ENCODE measurements around the gene PEMT.

PEMT gene

GRCh38 chr17:17472333-17472920 lies 119.1 kb downstream of the PEMT start:
- no peak for DNase-seq
- no peak overlapping the region for H3K27ac ChIP-seq (ENCODE audit: low read length)
- no peak overlapping the region for H3K4me3 ChIP-seq (ENCODE audit: low read length)
- no peaks in the 10 kb centered on the region for H3F3A ChIP-seq (ENCODE audit: insufficient read depth, low read length)
- H3K36me3 ChIP-seq (replicated peaks; ENCODE audit: insufficient read depth, low read length), result no peaks in the 10 kb centered on the region
- H4K20me1 ChIP-seq (ENCODE audit: insufficient read depth, low read length), result no peaks in the 10 kb centered on the region
- no peak for TF ChIP-seq EZH2 (optimal IDR thresholded peaks at IDR 0.05; ENCODE audit: low read depth, low read length)
- TF ChIP-seq EZH2phosphoT487 (IDR thresholded peaks at IDR 0.05; ENCODE audit: low read length), result no peak
- TF ChIP-seq, protein P1, sequence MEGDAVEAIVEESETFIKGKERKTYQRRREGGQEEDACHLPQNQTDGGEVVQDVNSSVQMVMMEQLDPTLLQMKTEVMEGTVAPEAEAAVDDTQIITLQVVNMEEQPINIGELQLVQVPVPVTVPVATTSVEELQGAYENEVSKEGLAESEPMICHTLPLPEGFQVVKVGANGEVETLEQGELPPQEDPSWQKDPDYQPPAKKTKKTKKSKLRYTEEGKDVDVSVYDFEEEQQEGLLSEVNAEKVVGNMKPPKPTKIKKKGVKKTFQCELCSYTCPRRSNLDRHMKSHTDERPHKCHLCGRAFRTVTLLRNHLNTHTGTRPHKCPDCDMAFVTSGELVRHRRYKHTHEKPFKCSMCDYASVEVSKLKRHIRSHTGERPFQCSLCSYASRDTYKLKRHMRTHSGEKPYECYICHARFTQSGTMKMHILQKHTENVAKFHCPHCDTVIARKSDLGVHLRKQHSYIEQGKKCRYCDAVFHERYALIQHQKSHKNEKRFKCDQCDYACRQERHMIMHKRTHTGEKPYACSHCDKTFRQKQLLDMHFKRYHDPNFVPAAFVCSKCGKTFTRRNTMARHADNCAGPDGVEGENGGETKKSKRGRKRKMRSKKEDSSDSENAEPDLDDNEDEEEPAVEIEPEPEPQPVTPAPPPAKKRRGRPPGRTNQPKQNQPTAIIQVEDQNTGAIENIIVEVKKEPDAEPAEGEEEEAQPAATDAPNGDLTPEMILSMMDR (IDR thresholded peaks at IDR 0.05; ENCODE audit: low read length), result no peak
- H3K9me2 ChIP-seq (replicated peaks; ENCODE audit: insufficient read depth, low read length), result no peaks in the 10 kb centered on the region
- no peak overlapping the region for H3K9ac ChIP-seq (ENCODE audit: low read length)
- H3K9me3 ChIP-seq (replicated peaks; ENCODE audit: insufficient read depth, low read length), result no peaks in the 10 kb centered on the region
- H3K4me2 ChIP-seq (ENCODE audit: low read depth, low read length), result no peak overlapping the region
- H3K4me1 ChIP-seq (ENCODE audit: low read length), result no peaks in the 10 kb centered on the region
- peaks cover 6% of the 10 kb centered on the region for H3K79me2 ChIP-seq (ENCODE audit: low read length)
- no peaks in the 10 kb centered on the region; the same call in 1 of the 2 replicates for H3K27me3 ChIP-seq (replicated peaks; ENCODE audit: insufficient read depth, low read length)
- no peak overlapping the region for H2AFZ ChIP-seq (ENCODE audit: low read length)

GRCh38 chr17:17469996-17470395 lies 121.5 kb downstream of the PEMT start:
- no peaks in the 10 kb centered on the region; the same call in 1 of the 2 replicates for H3K27me3 ChIP-seq (replicated peaks; ENCODE audit: insufficient read depth, low read length)
- no peak overlapping the region for H3K4me2 ChIP-seq (ENCODE audit: low read depth, low read length)
- H3K9me2 ChIP-seq (replicated peaks; ENCODE audit: insufficient read depth, low read length), result no peaks in the 10 kb centered on the region
- no peaks in the 10 kb centered on the region for H3K4me1 ChIP-seq (ENCODE audit: low read length)
- no peaks in the 10 kb centered on the region for H4K20me1 ChIP-seq (ENCODE audit: insufficient read depth, low read length)
- no peak for TF ChIP-seq EZH2phosphoT487 (IDR thresholded peaks at IDR 0.05; ENCODE audit: low read length)
- no peak for TF ChIP-seq EZH2 (optimal IDR thresholded peaks at IDR 0.05; ENCODE audit: low read depth, low read length)
- no peak overlapping the region for H3K9ac ChIP-seq (ENCODE audit: low read length)
- no peak overlapping the region for H3K27ac ChIP-seq (ENCODE audit: low read length)
- H2AFZ ChIP-seq (ENCODE audit: low read length), result no peak overlapping the region
- no peaks in the 10 kb centered on the region for H3K79me2 ChIP-seq (ENCODE audit: low read length)
- no peaks in the 10 kb centered on the region for H3K9me3 ChIP-seq (replicated peaks; ENCODE audit: insufficient read depth, low read length)
- no peaks in the 10 kb centered on the region for H3K36me3 ChIP-seq (replicated peaks; ENCODE audit: insufficient read depth, low read length)
- no peak overlapping the region for H3K4me3 ChIP-seq (ENCODE audit: low read length)
- no peak for DNase-seq
- H3F3A ChIP-seq (ENCODE audit: insufficient read depth, low read length), result no peaks in the 10 kb centered on the region

DNA sequence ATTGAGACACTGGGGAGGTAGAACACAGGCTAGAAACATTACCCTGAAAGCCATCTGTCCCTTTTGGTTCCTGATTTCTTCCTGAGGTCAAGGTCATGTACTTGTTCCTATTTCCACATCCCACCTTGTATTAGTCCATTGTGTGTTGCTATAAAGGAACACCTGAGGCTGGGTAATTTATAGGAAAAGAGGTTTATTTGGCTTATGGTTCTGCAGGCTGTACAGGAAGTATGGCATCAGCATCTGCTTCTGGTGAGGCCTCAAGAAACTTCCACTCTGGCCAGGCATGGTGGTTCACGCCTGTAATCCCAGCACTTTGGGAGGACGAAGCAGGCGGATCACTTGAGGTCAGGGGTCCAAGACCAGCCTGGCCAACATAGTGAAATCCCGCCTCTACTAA lies 122.2 kb downstream of the PEMT start:
- no peak overlapping the region for H2AFZ ChIP-seq (ENCODE audit: low read length)
- no peaks in the 10 kb centered on the region for H3K36me3 ChIP-seq (replicated peaks; ENCODE audit: insufficient read depth, low read length)
- no peaks in the 10 kb centered on the region for H3K9me2 ChIP-seq (replicated peaks; ENCODE audit: insufficient read depth, low read length)
- no peaks in the 10 kb centered on the region for H3K9me3 ChIP-seq (replicated peaks; ENCODE audit: insufficient read depth, low read length)
- H3K79me2 ChIP-seq (ENCODE audit: low read length), result no peaks in the 10 kb centered on the region
- H3K4me2 ChIP-seq (ENCODE audit: low read depth, low read length), result no peak overlapping the region
- H3K27ac ChIP-seq (ENCODE audit: low read length), result no peak overlapping the region
- H3K27me3 ChIP-seq (replicated peaks; ENCODE audit: insufficient read depth, low read length), result peaks cover under 1% of the 10 kb centered on the region; the same call in 1 of the 2 replicates
- DNase-seq, result no peak
- no peaks in the 10 kb centered on the region for H4K20me1 ChIP-seq (ENCODE audit: insufficient read depth, low read length)
- TF ChIP-seq, protein P1 (IDR thresholded peaks at IDR 0.05; ENCODE audit: low read length), result no peak
- TF ChIP-seq EZH2phosphoT487 (IDR thresholded peaks at IDR 0.05; ENCODE audit: low read length) (no peak), EZH2 (optimal IDR thresholded peaks at IDR 0.05; ENCODE audit: low read depth, low read length) (no peak)
- H3F3A ChIP-seq (ENCODE audit: insufficient read depth, low read length), result no peaks in the 10 kb centered on the region
- no peaks in the 10 kb centered on the region for H3K4me1 ChIP-seq (ENCODE audit: low read length)
- H3K4me3 ChIP-seq (ENCODE audit: low read length), result no peak overlapping the region
- H3K9ac ChIP-seq (ENCODE audit: low read length), result no peak overlapping the region

Measured in MM.1S (cell line).